Breast epithelium (tissue), 4 donors: Measurements from ENCODE around the gene LY6G5B. TPM values are rescaled to one million over a fixed set of nuclear protein-coding genes. Genes with fewer than 3 reads are reported as not detected.

Source experiments
- DNase-seq, 2 donors: peaks; one replicate each; pipeline ENCODE4 v3.0.0-alpha.2; 2019; ENCODE audit warnings: low spot score in 2 of 2
- H3K27ac ChIP-seq, 2 donors: fragments of 200-600 bp; sonication (generic) in 1 of 2; one replicate each; pipeline ENCODE4 v1.5.1; 2016 to 2019; ENCODE audit warnings: mild to moderate bottlenecking in 1 of 2
- H3K27me3 ChIP-seq, 2 donors: fragments of 200-600 bp; sonication (generic) in 1 of 2; one replicate each; pipeline versions ENCODE4 v1.5.1 to v1.6.0; 2017 to 2019; ENCODE audit warnings: control low read depth in 1 of 2, mild to moderate bottlenecking in 1 of 2
- H3K36me3 ChIP-seq: fragments of 200-600 bp; one replicate; pipeline ENCODE4 v1.5.1; 2019
- H3K4me1 ChIP-seq, 2 donors: fragments of 200-600 bp; sonication (generic); one replicate each; pipeline ENCODE4 v1.5.1; 2016 to 2019; ENCODE audit warnings: control low read depth in 1 of 2
- H3K4me3 ChIP-seq, 3 donors: fragments of 200-600 bp; sonication (generic); 1 replicate in 2 of 3; 2 replicates in 1 of 3; pipeline ENCODE4 v1.5.1; 2016 to 2019; ENCODE audit warnings: mild to moderate bottlenecking in 3 of 3, moderate library complexity in 2 of 3
- H3K9me3 ChIP-seq, 2 donors: fragments of 200-600 bp; sonication (generic) in 1 of 2; one replicate each; pipeline ENCODE4 v1.5.1; 2016 to 2019; ENCODE audit warnings: control low read depth in 1 of 2
- CTCF ChIP-seq, 3 donors: fragments of 450-650 bp; IDR thresholded peaks; one replicate each; pipeline ENCODE4 v1.5.1; 2016 to 2017; ENCODE audit warnings: antibody characterized with exemption in 3 of 3, mild to moderate bottlenecking in 3 of 3, moderate library complexity in 3 of 3
- POLR2A ChIP-seq: fragments of 450-650 bp; IDR thresholded peaks from one replicate; pipeline ENCODE4 v1.6.1; 2016; ENCODE audit warnings: antibody characterized with exemption, mild to moderate bottlenecking, moderate library complexity
- POLR2AphosphoS5 ChIP-seq, 3 donors: sonication (generic); formaldehyde crosslinking; IDR thresholded peaks; one replicate each; pipeline ENCODE4 v1.6.1; 2017; ENCODE audit warnings: antibody characterized with exemption in 3 of 3
- intact Hi-C: fragments of 100-400 bp; cut with DNase I; formaldehyde crosslinking; loops from one replicate; pipeline ENCODE4 v1.15.1; 2023; ENCODE audit warnings: low total_unique reads
- total RNA-seq, 3 donors: library from RNA; depleted of rRNA; stranded (reverse); fragments of >200 nt; gene quantifications; one replicate each; pipeline ENCODE4 v1.1.0, GENCODE V29; 2016

The LY6G5B gene
- total RNA-seq, 3 donors from 2014 or later, result 6.2 to 12.7 (median 8.5) TPM

DNA sequence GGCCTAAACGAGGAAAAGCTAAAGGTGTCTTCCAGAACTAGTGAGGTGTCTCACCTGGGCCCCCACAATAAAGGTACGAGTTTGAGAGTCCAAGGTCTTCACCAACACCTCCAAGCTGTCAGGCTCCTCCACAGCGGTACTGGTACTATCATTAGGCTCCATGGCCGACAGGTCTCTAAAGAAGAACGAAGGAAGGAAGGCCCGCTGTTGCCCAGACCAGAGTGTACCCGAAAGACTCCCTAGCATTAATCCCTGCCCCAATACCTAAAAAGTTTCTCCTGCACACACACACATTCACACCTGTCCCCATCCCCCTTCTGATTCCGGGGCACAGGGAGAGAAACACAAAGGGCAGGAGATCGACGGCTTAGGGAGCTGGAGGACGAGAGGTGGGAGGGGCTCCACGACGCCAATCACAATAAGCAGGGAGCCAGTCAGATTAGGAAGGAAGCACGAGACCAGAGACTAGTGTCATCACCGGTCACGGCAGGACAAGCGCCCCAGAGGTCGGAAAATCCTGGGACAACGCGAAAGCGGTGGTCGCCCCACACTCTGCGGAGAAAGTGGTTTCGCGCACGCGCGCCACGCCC is 18.1 kb upstream of the LY6G5B start:
- intact Hi-C loops, result loop anchor here (10.0 kb wide), 1 partner anchor 183 kb away; no protein-coding TSS in a partner anchor
- peak overlapping the region; percentile 59 to 85 (median 74) for H3K4me3 ChIP-seq
- H3K27me3 ChIP-seq, result no peaks in the 10 kb centered on the region
- TF ChIP-seq CTCF (IDR thresholded peaks at IDR 0.05), result no peak
- peak in 2 of 3 donors; percentile 4 to 9 for TF ChIP-seq POLR2AphosphoS5 (IDR thresholded peaks at IDR 0.05)
- TF ChIP-seq POLR2A, result no peak
- H3K27ac ChIP-seq, result peak overlapping the region; percentile 97 to 99
- DNase-seq, result peak in 1 of 2 donors; percentile 83
- H3K4me1 ChIP-seq, result peaks cover 0 to 7% of the 10 kb centered on the region in 2 donors
- no peaks in the 10 kb centered on the region for H3K9me3 ChIP-seq
- H3K36me3 ChIP-seq, result peaks cover 12% of the 10 kb centered on the region

DNA sequence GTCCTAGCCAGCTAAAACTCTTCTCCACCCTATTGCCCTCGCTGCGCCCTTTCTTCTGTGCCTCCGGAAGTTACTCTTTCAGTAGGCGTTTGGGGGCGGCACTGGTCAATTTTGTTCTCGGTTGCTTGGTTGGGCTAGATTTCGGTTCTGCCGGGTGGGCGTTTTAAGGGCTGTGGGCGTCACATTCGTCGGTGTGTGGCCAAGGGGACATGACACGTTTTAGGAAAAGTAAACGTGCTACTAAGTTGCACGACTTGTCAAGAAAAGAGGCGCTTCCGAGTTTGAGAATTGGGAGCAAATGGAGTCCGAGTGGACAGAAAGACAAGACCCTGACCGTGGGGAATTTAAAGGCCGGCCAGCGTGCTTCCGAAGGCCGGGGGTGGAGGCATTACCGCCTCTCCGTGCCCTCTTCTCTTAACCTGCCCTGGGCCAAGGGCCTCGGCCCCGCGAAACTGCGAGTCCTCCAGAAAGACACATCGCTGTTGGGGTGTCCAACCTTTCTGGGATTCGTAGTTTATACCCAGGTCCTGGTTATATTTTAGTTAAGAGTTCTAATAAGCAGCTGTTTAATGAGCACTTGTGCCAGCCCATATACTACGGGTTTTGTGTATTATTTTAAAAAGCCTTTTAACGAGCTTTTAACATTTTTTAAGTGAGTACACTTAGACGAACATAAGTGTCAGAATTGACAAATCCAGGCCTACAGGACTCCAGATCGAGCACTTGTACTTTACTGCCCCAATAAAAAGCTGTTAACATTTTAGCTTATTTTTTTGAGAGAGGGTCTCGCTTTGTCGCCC is 16.7 kb upstream of the LY6G5B start:
- H3K9me3 ChIP-seq, result no peaks in the 10 kb centered on the region
- TF ChIP-seq POLR2A, result no peak
- TF ChIP-seq POLR2AphosphoS5 (IDR thresholded peaks at IDR 0.05), result peak; percentile 1 to 11 (median 4)
- peak in 1 of 3 donors; percentile 0 for TF ChIP-seq CTCF (IDR thresholded peaks at IDR 0.05)
- peaks cover 0 to 7% of the 10 kb centered on the region in 2 donors for H3K4me1 ChIP-seq
- intact Hi-C loops, result loop anchor here (10.0 kb wide), 1 partner anchor 182 kb away; no protein-coding TSS in a partner anchor
- H3K4me3 ChIP-seq, result peak overlapping the region; percentile 59 to 85 (median 74)
- H3K27me3 ChIP-seq, result no peaks in the 10 kb centered on the region
- peak overlapping the region; percentile 97 to 99 for H3K27ac ChIP-seq
- DNase-seq, result peak; percentile 83 to 90
- peaks cover 6% of the 10 kb centered on the region for H3K36me3 ChIP-seq

GRCh38 chr6:31654574-31655348 is 15.0 kb upstream of the LY6G5B start:
- H3K9me3 ChIP-seq, result no peaks in the 10 kb centered on the region
- H3K4me3 ChIP-seq, result no peak overlapping the region
- no peak for TF ChIP-seq CTCF (IDR thresholded peaks at IDR 0.05)
- TF ChIP-seq POLR2A, result no peak
- TF ChIP-seq POLR2AphosphoS5 (IDR thresholded peaks at IDR 0.05), result no peak
- no peaks in the 10 kb centered on the region for H3K27me3 ChIP-seq
- no peak for DNase-seq
- peaks cover 12 to 15% of the 10 kb centered on the region in 2 donors for H3K4me1 ChIP-seq
- H3K36me3 ChIP-seq, result no peaks in the 10 kb centered on the region
- intact Hi-C loops, result loop anchor here (10.0 kb wide), 1 partner anchor 180 kb away; no protein-coding TSS in a partner anchor
- no peak overlapping the region for H3K27ac ChIP-seq

GRCh38 chr6:31655349-31656237 is 14.2 kb upstream of the LY6G5B start, which contains the start of gene APOM:
Gene APOM (plus strand): TSS chr6:31655894. CDS start chr6:31655967, 73 bp downstream.
- no peaks in the 10 kb centered on the region for H3K27me3 ChIP-seq
- peaks cover 12 to 15% of the 10 kb centered on the region in 2 donors for H3K4me1 ChIP-seq
- intact Hi-C loops, result loop anchor here (10.0 kb wide), 1 partner anchor 179 kb away; no protein-coding TSS in a partner anchor
- H3K4me3 ChIP-seq, result no peak within 1 kb of the TSS
- DNase-seq, result no peak
- no peak within 1 kb of the TSS for H3K27ac ChIP-seq
- no peak for TF ChIP-seq CTCF (IDR thresholded peaks at IDR 0.05)
- no peak for TF ChIP-seq POLR2A
- no peak for TF ChIP-seq POLR2AphosphoS5 (IDR thresholded peaks at IDR 0.05)
- no peaks in the 10 kb centered on the region for H3K9me3 ChIP-seq
- H3K36me3 ChIP-seq, result no peaks in the 10 kb centered on the region
